K562 (cell line): ENCODE results near the gene ETNK2. TPM values are rescaled to one million over a fixed set of nuclear protein-coding genes. Genes with fewer than 3 reads are reported as not detected.
A peak's percentile ranks its signal among the peaks of the same experiment; 100 is the strongest.

Experiments
- CXXC5 ChIP-seq: fragments of 250-450 bp; sonication (Bioruptor Pico); IDR thresholded peaks from 2 replicates; pipeline ENCODE4 v1.8.0; 2022; ENCODE audit warnings: inconsistent platforms, mild to moderate bottlenecking, moderate library complexity
- EGR1 ChIP-seq: fragments of 450-650 bp; conservative IDR thresholded peaks from 2 replicates; pipeline ENCODE4 v1.6.1; 2017; ENCODE audit warnings: mild to moderate bottlenecking
- ELF1 ChIP-seq: fragments of 200-800 bp; sonication (Bioruptor generic); IDR thresholded peaks from 2 replicates; pipeline ENCODE4 v1.6.1; 2016; ENCODE audit warnings: missing genetic modification characterization, missing compliant biosample characterization
- FOXP1 ChIP-seq: sonication (generic); formaldehyde crosslinking; IDR thresholded peaks from 2 replicates; pipeline ENCODE4 v1.8.0; 2022; ENCODE audit warnings: mild to moderate bottlenecking, missing genetic modification reagents
- GTF2E2 ChIP-seq: fragments of 200-800 bp; sonication (Bioruptor generic); IDR thresholded peaks from 2 replicates; pipeline ENCODE4 v1.6.1; 2016; ENCODE audit warnings: missing genetic modification characterization, missing compliant biosample characterization
- MCM7 ChIP-seq, 2 experiments: fragments of 450-650 bp; IDR thresholded peaks; 2 replicates each; pipeline ENCODE4 v1.6.1; 2016 to 2018
- MTA3 ChIP-seq: fragments of 450-650 bp; formaldehyde crosslinking; IDR thresholded peaks from 2 replicates; pipeline ENCODE4 v1.6.1; 2017; ENCODE audit warnings: mild to moderate bottlenecking, borderline replicate concordance
- NFIC ChIP-seq: fragments of 450-650 bp; IDR thresholded peaks from 2 replicates; pipeline ENCODE4 v1.6.1; 2017; ENCODE audit warnings: mild to moderate bottlenecking, inconsistent platforms
- NONO ChIP-seq, 2 experiments: fragments of 200-400 bp in 1 of 2; fragments of 450-650 bp in 1 of 2; formaldehyde crosslinking in 1 of 2; IDR thresholded peaks; 2 replicates each; pipeline ENCODE4 v1.6.1; 2017; ENCODE audit warnings: low read depth in 2 of 2, mild to moderate bottlenecking in 2 of 2, moderate library complexity in 2 of 2, low read length in 1 of 2
- PURB ChIP-seq: sonication (generic); formaldehyde crosslinking; IDR thresholded peaks from 2 replicates; pipeline ENCODE4 v1.9.0; 2021; ENCODE audit warnings: low read depth, mild to moderate bottlenecking, missing genetic modification reagents
- SIN3A ChIP-seq, 2 experiments: fragments of 150-350 bp in 1 of 2; IDR thresholded peaks; 2 replicates each; pipeline ENCODE4 v1.6.1; 2011 to 2016; ENCODE audit warnings: borderline replicate concordance in 2 of 2, low read depth in 2 of 2, low read length in 2 of 2, mild to moderate bottlenecking in 2 of 2, moderate library complexity in 2 of 2; ENCODE audit not compliant: control insufficient read depth in 1 of 2
- SMAD1 ChIP-seq: fragments of 150-350 bp; IDR thresholded peaks from 2 replicates; pipeline ENCODE4 v1.6.1; 2014; ENCODE audit warnings: low read length, low read depth; ENCODE audit not compliant: partially characterized antibody
- SP2 ChIP-seq: IDR thresholded peaks from 2 replicates; pipeline ENCODE4 v1.6.1; 2011; ENCODE audit warnings: mild to moderate bottlenecking, low read depth, low read length, moderate library complexity; ENCODE audit not compliant: poor library complexity, severe bottlenecking; ENCODE audit errors: extremely low read depth
- TAF15 ChIP-seq: fragments of 200-400 bp; formaldehyde crosslinking; IDR thresholded peaks from 2 replicates; pipeline ENCODE4 v1.6.1; 2017; ENCODE audit warnings: mild to moderate bottlenecking, low read depth, low read length, moderate library complexity
- TCF3 ChIP-seq: sonication (generic); formaldehyde crosslinking; IDR thresholded peaks from 2 replicates; pipeline ENCODE4 v1.4.0; 2020; ENCODE audit warnings: mild to moderate bottlenecking, missing genetic modification reagents
- THRB ChIP-seq: fragments of 450-650 bp; formaldehyde crosslinking; conservative IDR thresholded peaks from 2 replicates; pipeline ENCODE4 v1.4.0; 2022; ENCODE audit warnings: mild to moderate bottlenecking, missing genetic modification characterization
- ZBTB33 ChIP-seq: sonication (generic); formaldehyde crosslinking; IDR thresholded peaks from 2 replicates; pipeline ENCODE4 v1.8.1; 2023; ENCODE audit warnings: mild to moderate bottlenecking, missing genetic modification reagents
- ZKSCAN1 ChIP-seq: fragments of 150-350 bp; IDR thresholded peaks from 2 replicates; pipeline ENCODE4 v1.6.1; 2016; ENCODE audit warnings: low read depth, low read length
- ZNF507 ChIP-seq: conservative IDR thresholded peaks from 2 replicates; pipeline ENCODE4 v1.6.1; 2017; ENCODE audit warnings: missing genetic modification characterization, missing compliant biosample characterization
- ZNF511 ChIP-seq: sonication (generic); formaldehyde crosslinking; IDR thresholded peaks from 2 replicates; pipeline ENCODE4 v1.8.0; 2022; ENCODE audit warnings: mild to moderate bottlenecking, missing genetic modification reagents
- polyA plus RNA-seq, 8 experiments: library from polyadenylated mRNA; depleted of rRNA in 4 of 8; stranded (reverse) in 5 of 8; unstranded in 3 of 8; fragments of >200 nt; fragmentation: Nextera tagmentation in 2 of 8; fragmentation: Illumina TruSeq in 1 of 8; extraction: Ambion mirVana in 2 of 8; extraction: Trizol in 1 of 8; gene quantifications; 2 replicates each; pipeline versions ENCODE4 v1.2.1 to v1.2.3, GENCODE V29; 2011 to 2014; ENCODE audit warnings: inconsistent platforms in 1 of 8, missing spikeins in 1 of 8
- total RNA-seq, 7 experiments: library from RNA; depleted of rRNA in 6 of 7; stranded (reverse); fragments of >200 nt in 6 of 7; fragmentation: Illumina TruSeq in 2 of 7; extraction: Trizol in 2 of 7; gene quantifications; 2 replicates each; pipeline versions ENCODE4 v1.2.1 to v1.2.3, GENCODE V29; 2011 to 2021; ENCODE audit warnings: low replicate concordance in 1 of 7
- TF ChIP-seq, protein P1 (sequence below), 2 experiments: fragments of 450-650 bp in 1 of 2; sonication (generic) in 1 of 2; formaldehyde crosslinking in 1 of 2; IDR thresholded peaks in 1 of 2; conservative IDR thresholded peaks in 1 of 2; 2 replicates each; pipeline versions ENCODE4 v1.6.1 to v1.8.1; 2016 to 2023; ENCODE audit warnings: mild to moderate bottlenecking in 2 of 2, moderate library complexity in 2 of 2, inconsistent platforms in 1 of 2, missing genetic modification reagents in 1 of 2

ETNK2 gene
- total and polyA plus RNA-seq, 9 of the 15 experiments (the other 6 are each of a cell fraction or from before 2014, with no cell fraction given): 0.03 to 0.38 (median 0.13) TPM; not detected in 4

DNA sequence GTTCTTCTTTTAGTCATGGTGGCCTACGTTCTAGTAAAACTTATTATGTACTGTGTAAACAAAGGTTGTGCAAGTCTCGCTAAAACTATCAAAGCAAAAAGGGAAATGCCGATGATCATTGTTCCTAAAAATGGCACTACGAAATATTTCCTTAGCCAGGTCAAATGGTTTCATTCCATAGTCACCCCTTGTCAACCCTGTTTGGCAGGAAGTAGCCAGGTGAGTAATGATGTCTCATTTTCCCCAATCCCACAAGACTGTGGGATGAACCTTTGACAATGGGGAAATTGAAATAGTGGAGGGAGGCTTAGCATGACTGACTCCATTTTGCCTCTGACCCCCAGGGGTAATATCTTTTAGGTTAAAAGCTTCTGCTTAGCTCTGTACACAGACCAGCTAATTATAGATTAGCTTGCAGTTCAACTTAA, 19.9 kb upstream of the ETNK2 start (continued):
- TF ChIP-seq ZBTB33 (CRISPR knock-in tag) (no peak), MTA3 (no peak), PURB (no peak), ZNF511 (no peak), ZKSCAN1 (no peak), TAF15 (no peak), FOXP1 (CRISPR knock-in tag) (no peak), EGR1 (no peak), SIN3A (IDR thresholded peaks at IDR 0.05; ENCODE audit: borderline replicate concordance in 2 of 2, control insufficient read depth in 1 of 2, low read depth in 2 of 2, low read length in 2 of 2) (no peak), GTF2E2 (tag) (0 out of 2 replicates have a peak, but pooled peaks have one; percentile 35), CXXC5 (CRISPR knock-in tag) (peak; percentile 26; the same call in 1 of the 2 replicates), TCF3 (CRISPR knock-in tag) (no peak), SMAD1 (no peak), ZNF507 (tag) (no peak), NFIC (no peak), NONO (IDR thresholded peaks at IDR 0.05; ENCODE audit: low read depth in 2 of 2, low read length in 1 of 2) (no peak), MCM7 (IDR thresholded peaks at IDR 0.05) (no peak), ELF1 (no peak), THRB (CRISPR knock-in tag) (peak; percentile 87), SP2 (no peak)
- TF ChIP-seq, protein P1, sequence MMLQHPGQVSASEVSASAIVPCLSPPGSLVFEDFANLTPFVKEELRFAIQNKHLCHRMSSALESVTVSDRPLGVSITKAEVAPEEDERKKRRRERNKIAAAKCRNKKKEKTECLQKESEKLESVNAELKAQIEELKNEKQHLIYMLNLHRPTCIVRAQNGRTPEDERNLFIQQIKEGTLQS (IDR thresholded peaks at IDR 0.05): no peak
- TF ChIP-seq, protein P1 (CRISPR knock-in tag; conservative IDR thresholded peaks at IDR 0.05): no peak
